A549 (cell line): ENCODE measurements around the gene MLXIP. TPM values are rescaled to one million over a fixed set of nuclear protein-coding genes. Genes with fewer than 3 reads are reported as not detected.

Experiments used
- ATAC-seq, 2 experiments: fragments of 200-7000 bp in 1 of 2; fragments of >200 bp in 1 of 2; cut with Nextera tagmentation in 1 of 2; cut with Tn5 transposase in 1 of 2; 3 replicates each; pipeline versions ENCODE4 v1.8.0 to v1.9.1; 2018 to 2020; ENCODE audit warnings: mild to moderate bottlenecking in 1 of 2, moderate library complexity in 1 of 2
- CTCF ChIA-PET: fragments of 300-600 bp; sonication (Branson Sonifier 250); formaldehyde crosslinking; extraction: SDS; loops from one replicate; lab custom pipeline; 2021; ENCODE audit warnings: antibody characterized with exemption, inconsistent platforms; lab: Yijun Ruan, JAX
- POLR2A ChIA-PET: fragments of 350-600 bp; formaldehyde crosslinking; extraction: SDS; loops from one replicate; lab custom pipeline; 2021; ENCODE audit warnings: antibody characterized with exemption, inconsistent platforms; lab: Yijun Ruan, JAX
- DNase-seq, 2 experiments: peaks; one replicate each; pipeline versions ENCODE4 v3.0.0 to v3.0.0-alpha.2; 2011 to 2016; ENCODE audit warnings: low read depth in 1 of 2, low spot score in 1 of 2
- FAIRE-seq: peaks from 2 replicates; lab custom pipeline; 2011; peaks lifted over from hg19 to GRCh38; lab: Jason Lieb, UNC
- H3K27ac ChIP-seq, 2 experiments: fragments of >200 bp; sonication (Bioruptor Twin); formaldehyde crosslinking; 3 replicates each; pipeline ENCODE4 v1.5.1; 2016 to 2017
- H3K4me1 ChIP-seq: fragments of >200 bp; sonication (Bioruptor Twin); formaldehyde crosslinking; 3 replicates; pipeline ENCODE4 v1.6.1; 2016
- H3K4me2 ChIP-seq: fragments of >200 bp; sonication (Bioruptor Twin); formaldehyde crosslinking; 3 replicates; pipeline ENCODE4 v1.6.1; 2016
- H3K4me3 ChIP-seq: fragments of >200 bp; sonication (Bioruptor Twin); formaldehyde crosslinking; 3 replicates; pipeline ENCODE4 v1.5.1; 2016
- H3K9me3 ChIP-seq: fragments of >200 bp; sonication (Bioruptor Twin); formaldehyde crosslinking; 3 replicates; pipeline ENCODE4 v1.6.1; 2016
- ATOH8 ChIP-seq: fragments of 250-450 bp; sonication (Bioruptor Pico); IDR thresholded peaks from 2 replicates; pipeline ENCODE4 v1.5.0; 2020; ENCODE audit warnings: low read depth, mild to moderate bottlenecking, moderate library complexity
- CEBPB ChIP-seq, 2 experiments: fragments of >200 bp in 1 of 2; sonication (Bioruptor Twin) in 1 of 2; formaldehyde crosslinking in 1 of 2; IDR thresholded peaks; 2 replicates each; pipeline ENCODE4 v1.6.1; 2012 to 2016
- CTCF ChIP-seq: fragments of >200 bp; sonication (Bioruptor Twin); formaldehyde crosslinking; IDR thresholded peaks from 3 replicates; pipeline ENCODE4 v1.5.1; 2016
- ELK1 ChIP-seq: fragments of 150-350 bp; IDR thresholded peaks from 2 replicates; pipeline ENCODE4 v1.6.1; 2014; ENCODE audit warnings: low read depth, mild to moderate bottlenecking, low read length
- FOSL2 ChIP-seq, 2 experiments: fragments of 450-650 bp in 1 of 2; fragments of >200 bp in 1 of 2; sonication (Bioruptor Twin) in 1 of 2; formaldehyde crosslinking; IDR thresholded peaks; 2 replicates each; pipeline versions ENCODE4 v1.5.0 to v1.6.1; 2016 to 2020; ENCODE audit warnings: mild to moderate bottlenecking in 1 of 2, moderate library complexity in 1 of 2
- HDAC2 ChIP-seq: fragments of 200-600 bp; sonication (generic); IDR thresholded peaks from 2 replicates; pipeline ENCODE4 v1.6.1; 2016
- KDM1A ChIP-seq: fragments of 200-600 bp; sonication (generic); IDR thresholded peaks from 2 replicates; pipeline ENCODE4 v1.6.1; 2016; ENCODE audit warnings: low read depth, mild to moderate bottlenecking
- MAZ ChIP-seq: fragments of 150-350 bp; IDR thresholded peaks from 2 replicates; pipeline ENCODE4 v1.6.1; 2014; ENCODE audit warnings: antibody characterized with exemption, low read depth, low read length, borderline replicate concordance
- PBX3 ChIP-seq: IDR thresholded peaks from 2 replicates; pipeline ENCODE4 v1.6.1; 2012
- POLR2A ChIP-seq: IDR thresholded peaks from 2 replicates; pipeline ENCODE4 v1.6.1; 2012; ENCODE audit warnings: mild to moderate bottlenecking, low read length
- RAD21 ChIP-seq, 2 experiments: fragments of >200 bp in 1 of 2; sonication (Bioruptor Twin) in 1 of 2; formaldehyde crosslinking in 1 of 2; IDR thresholded peaks in 1 of 2; conservative IDR thresholded peaks in 1 of 2; 2 replicates in 1 of 2; 3 replicates in 1 of 2; pipeline ENCODE4 v1.6.1; 2012 to 2018; ENCODE audit warnings: inconsistent platforms in 1 of 2
- RARB ChIP-seq: fragments of 250-450 bp; sonication (Bioruptor Pico); IDR thresholded peaks from 2 replicates; pipeline ENCODE4 v1.8.0; 2021; ENCODE audit warnings: mild to moderate bottlenecking, moderate library complexity
- TFCP2L1 ChIP-seq: fragments of 250-450 bp; sonication (Bioruptor Pico); IDR thresholded peaks from 2 replicates; pipeline ENCODE4 v1.5.0; 2021; ENCODE audit warnings: mild to moderate bottlenecking
- ZSCAN20 ChIP-seq: fragments of 250-450 bp; sonication (Bioruptor Pico); IDR thresholded peaks from 2 replicates; pipeline ENCODE4 v1.8.0; 2022; ENCODE audit warnings: mild to moderate bottlenecking, moderate library complexity
- WGBS: methylation state at CpG from one replicate; pipeline ENCODE4 v1.1.6; 2017; ENCODE audit errors: missing lambda C conversion rate; 5-methylcytosine and 5-hydroxymethylcytosine counted together
- polyA plus RNA-seq, 4 experiments: library from polyadenylated mRNA; depleted of rRNA in 3 of 4; stranded (reverse); fragments of >200 nt; fragmentation: RNase III in 1 of 4; extraction: RNeasy Plus Mini Kit Qiagen cat#74134 plus additional on column Dnase treatment in 1 of 4; gene quantifications; 2 replicates in 3 of 4; 3 replicates in 1 of 4; pipeline ENCODE4 v1.2.3, GENCODE V29; 2011 to 2017
- TF ChIP-seq, protein P1 (sequence below): fragments of 450-650 bp; IDR thresholded peaks from 2 replicates; pipeline ENCODE4 v1.6.1; 2014; ENCODE audit warnings: antibody characterized with exemption
- TF ChIP-seq, protein P2 (sequence below): fragments of >200 bp; sonication (Bioruptor Twin); formaldehyde crosslinking; IDR thresholded peaks from 3 replicates; pipeline ENCODE4 v1.6.1; 2016
- TF ChIP-seq, protein P3 (sequence below): fragments of >200 bp; sonication (Bioruptor Twin); formaldehyde crosslinking; IDR thresholded peaks from 2 replicates; pipeline ENCODE4 v1.6.1; 2016
- TF ChIP-seq, protein P4 (sequence below): fragments of 250-450 bp; sonication (Bioruptor Pico); IDR thresholded peaks from 2 replicates; pipeline ENCODE4 v1.5.0; 2021; ENCODE audit warnings: mild to moderate bottlenecking, moderate library complexity, borderline replicate concordance

Gene MLXIP
- polyA plus RNA-seq, 2 of the 4 experiments (the other 2 are of a cell fraction): 7.0 to 21.4 TPM

DNA sequence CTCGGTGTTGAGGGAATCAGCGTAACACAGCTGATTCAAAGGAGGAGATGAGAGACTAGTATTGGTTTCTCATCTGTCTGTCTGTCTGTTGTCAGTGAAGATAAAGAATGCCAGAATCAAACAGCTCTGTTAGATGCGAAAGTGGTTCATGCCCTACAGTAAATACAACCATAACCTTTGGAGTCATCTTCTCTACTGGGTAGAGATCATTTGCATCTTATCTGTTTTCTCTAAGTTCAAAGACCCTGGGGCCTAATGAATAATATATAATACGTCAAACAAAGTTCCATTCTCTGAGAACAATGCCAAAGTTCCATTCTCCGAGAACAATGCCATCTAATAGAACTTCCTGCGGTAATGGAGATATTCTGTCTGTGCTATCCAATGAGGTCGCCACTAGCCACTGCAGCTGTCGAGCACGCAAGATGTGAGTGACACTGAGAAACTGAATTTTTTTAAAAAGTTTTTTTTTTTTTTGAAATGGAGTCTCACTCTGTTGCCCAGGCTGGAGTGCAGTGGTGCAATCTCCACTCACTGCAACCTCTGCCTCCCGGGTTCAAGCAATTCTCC lies 88.9 kb downstream of the MLXIP start:
- H3K27ac ChIP-seq: no peak overlapping the region
- ATAC-seq: 0 out of 6 replicates have a peak, but pooled peaks of 1 of the 2 experiments have one; percentile 19
- no peak for FAIRE-seq
- H3K4me3 ChIP-seq: no peak overlapping the region
- CTCF ChIA-PET: interaction anchor here (0.6 to 2.2 kb wide), 6 partner anchors 16 to 138 kb away, joined by 3 to 15 read pairs (median 4); no protein-coding TSS in a partner anchor
- WGBS: 78% methylated on average over 10 of the region's 10 CpGs
- DNase-seq: no peak
- no peak for TF ChIP-seq PBX3
- TF ChIP-seq, protein P1, sequence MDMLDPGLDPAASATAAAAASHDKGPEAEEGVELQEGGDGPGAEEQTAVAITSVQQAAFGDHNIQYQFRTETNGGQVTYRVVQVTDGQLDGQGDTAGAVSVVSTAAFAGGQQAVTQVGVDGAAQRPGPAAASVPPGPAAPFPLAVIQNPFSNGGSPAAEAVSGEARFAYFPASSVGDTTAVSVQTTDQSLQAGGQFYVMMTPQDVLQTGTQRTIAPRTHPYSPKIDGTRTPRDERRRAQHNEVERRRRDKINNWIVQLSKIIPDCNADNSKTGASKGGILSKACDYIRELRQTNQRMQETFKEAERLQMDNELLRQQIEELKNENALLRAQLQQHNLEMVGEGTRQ: no peak
- no peak for TF ChIP-seq MAZ
- no peak for TF ChIP-seq CEBPB (IDR thresholded peaks at IDR 0.05)
- TF ChIP-seq, all 56 proteins: peak for 0
- no peaks in the 10 kb centered on the region for H3K9me3 ChIP-seq
- H3K4me2 ChIP-seq: no peak overlapping the region
- H3K4me1 ChIP-seq: no peaks in the 10 kb centered on the region
- POLR2A ChIA-PET: interaction anchor here (0.6 kb wide), 1 partner anchor 16 kb away, joined by 3 read pairs; no protein-coding TSS in a partner anchor

- no peak for ATAC-seq
- DNase-seq: no peak
- POLR2A ChIA-PET: no interaction called here
- Histone ChIP-seq H3K9me3 (no peaks in the 10 kb centered on the region), H3K4me2 (no peak overlapping the region)
- WGBS: 82% methylated on average over 3 of the region's 3 CpGs
- TF ChIP-seq KDM1A (no peak), PBX3 (no peak), POLR2A (no peak), FOSL2 (IDR thresholded peaks at IDR 0.05) (no peak), FOSL2 (CRISPR knock-in tag; IDR thresholded peaks at IDR 0.05) (no peak), ZSCAN20 (CRISPR knock-in tag) (no peak), TFCP2L1 (CRISPR knock-in tag) (no peak), RAD21 (conservative IDR thresholded peaks at IDR 0.05 in 1 of 2, IDR thresholded peaks at IDR 0.05 in 1 of 2) (no peak), ELK1 (no peak), RARB (no peak), HDAC2 (no peak), CTCF (no peak), ATOH8 (no peak)
- TF ChIP-seq, protein P2, sequence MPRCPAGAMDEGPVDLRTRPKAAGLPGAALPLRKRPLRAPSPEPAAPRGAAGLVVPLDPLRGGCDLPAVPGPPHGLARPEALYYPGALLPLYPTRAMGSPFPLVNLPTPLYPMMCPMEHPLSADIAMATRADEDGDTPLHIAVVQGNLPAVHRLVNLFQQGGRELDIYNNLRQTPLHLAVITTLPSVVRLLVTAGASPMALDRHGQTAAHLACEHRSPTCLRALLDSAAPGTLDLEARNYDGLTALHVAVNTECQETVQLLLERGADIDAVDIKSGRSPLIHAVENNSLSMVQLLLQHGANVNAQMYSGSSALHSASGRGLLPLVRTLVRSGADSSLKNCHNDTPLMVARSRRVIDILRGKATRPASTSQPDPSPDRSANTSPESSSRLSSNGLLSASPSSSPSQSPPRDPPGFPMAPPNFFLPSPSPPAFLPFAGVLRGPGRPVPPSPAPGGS: no peak
- TF ChIP-seq, protein P3, sequence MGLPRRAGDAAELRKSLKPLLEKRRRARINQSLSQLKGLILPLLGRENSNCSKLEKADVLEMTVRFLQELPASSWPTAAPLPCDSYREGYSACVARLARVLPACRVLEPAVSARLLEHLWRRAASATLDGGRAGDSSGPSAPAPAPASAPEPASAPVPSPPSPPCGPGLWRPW: no peak
- TF ChIP-seq, protein P4, sequence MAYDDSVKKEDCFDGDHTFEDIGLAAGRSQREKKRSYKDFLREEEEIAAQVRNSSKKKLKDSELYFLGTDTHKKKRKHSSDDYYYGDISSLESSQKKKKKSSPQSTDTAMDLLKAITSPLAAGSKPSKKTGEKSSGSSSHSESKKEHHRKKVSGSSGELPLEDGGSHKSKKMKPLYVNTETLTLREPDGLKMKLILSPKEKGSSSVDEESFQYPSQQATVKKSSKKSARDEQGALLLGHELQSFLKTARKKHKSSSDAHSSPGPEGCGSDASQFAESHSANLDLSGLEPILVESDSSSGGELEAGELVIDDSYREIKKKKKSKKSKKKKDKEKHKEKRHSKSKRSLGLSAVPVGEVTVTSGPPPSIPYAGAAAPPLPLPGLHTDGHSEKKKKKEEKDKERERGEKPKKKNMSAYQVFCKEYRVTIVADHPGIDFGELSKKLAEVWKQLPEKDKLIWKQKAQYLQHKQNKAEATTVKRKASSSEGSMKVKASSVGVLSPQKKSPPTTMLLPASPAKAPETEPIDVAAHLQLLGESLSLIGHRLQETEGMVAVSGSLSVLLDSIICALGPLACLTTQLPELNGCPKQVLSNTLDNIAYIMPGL (CRISPR knock-in tag): no peak
- TF ChIP-seq, all 56 proteins: peak for 0
- no peaks in the 10 kb centered on the region for H3K4me1 ChIP-seq
- no peak for FAIRE-seq
- no peak overlapping the region for H3K4me3 ChIP-seq
- H3K27ac ChIP-seq: no peak overlapping the region
- CTCF ChIA-PET: interaction anchor here (0.6 to 1.0 kb wide), 2 partner anchors 22 to 23 kb away, joined by 3 to 7 read pairs; no protein-coding TSS in a partner anchor
Observed at GRCh38 chr12:122168492-122168891, 89.9 kb downstream of the MLXIP start.
